Stimulated activated CD8-positive, alpha-beta memory T cell treated with anti-CD3 and anti-CD28 coated beads, Interleukin-15, amount 100 ng/mL, for 4 hours (primary cell): ENCODE data around the gene MS4A15.

Experiments
- DNase-seq, 2 donors: peaks; one replicate each; pipeline ENCODE4 v3.0.0-alpha.2; 2020; ENCODE audit warnings: low read depth in 2 of 2

The MS4A15 gene

DNA sequence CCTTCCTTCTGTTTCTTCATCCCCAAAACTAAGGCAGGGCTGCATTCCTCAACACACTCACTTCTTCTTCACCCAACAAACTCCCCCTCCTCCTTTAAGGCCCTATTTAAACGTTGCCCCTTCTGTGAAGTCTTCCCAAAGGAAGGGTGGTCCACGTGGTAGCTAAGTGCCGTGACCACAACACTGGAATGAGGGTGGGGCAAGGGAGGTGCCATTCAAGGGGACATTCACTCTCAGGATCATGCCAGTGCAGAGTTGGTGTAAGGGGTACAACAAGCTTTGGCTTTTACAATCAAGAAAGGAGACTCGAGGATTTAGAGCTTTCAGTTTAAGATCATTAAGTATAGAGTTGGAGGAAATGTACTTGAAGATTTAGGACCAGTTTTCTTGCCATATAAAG is 20.4 kb downstream of the MS4A15 start:
- DNase-seq, result no peak

DNA sequence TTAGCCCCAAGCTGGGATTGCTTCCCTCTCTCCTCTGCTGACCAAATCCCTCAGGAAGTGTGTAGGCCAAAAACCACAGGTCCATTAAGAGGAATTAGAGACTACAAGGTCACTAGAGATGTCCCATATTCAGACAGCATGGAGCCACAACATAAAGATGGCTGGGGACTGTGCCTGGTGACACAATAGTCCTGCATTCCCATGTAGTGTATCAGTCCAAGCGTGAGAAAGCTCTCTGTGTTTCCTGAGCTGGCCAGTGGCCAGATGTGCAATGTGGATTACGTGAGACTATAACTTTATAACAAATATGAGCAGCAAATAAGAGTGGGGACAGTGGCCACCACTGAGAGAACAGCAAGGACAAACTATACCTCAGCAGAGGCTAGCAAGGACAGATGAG is 20.9 kb downstream of the MS4A15 start:
- no peak for DNase-seq

DNA sequence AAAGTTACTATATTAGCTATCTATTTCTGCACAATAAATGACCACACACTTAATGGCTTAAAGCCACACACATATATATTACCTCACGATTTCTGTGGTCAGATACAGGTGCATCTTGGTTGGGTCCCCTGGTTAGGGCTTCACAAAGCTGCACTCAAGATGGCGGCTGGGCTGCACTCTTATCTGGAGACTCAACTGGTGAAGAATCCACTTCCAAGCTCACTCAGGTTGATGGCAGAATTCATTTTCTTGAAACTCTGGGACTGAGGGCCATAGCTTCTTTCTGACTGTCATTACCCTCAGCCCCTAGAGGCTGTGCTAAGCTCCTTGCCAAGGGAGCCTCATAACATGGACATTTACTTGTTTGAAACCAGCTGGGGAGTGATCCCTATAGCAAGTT is 23.4 kb downstream of the MS4A15 start:
- DNase-seq, result no peak

DNA sequence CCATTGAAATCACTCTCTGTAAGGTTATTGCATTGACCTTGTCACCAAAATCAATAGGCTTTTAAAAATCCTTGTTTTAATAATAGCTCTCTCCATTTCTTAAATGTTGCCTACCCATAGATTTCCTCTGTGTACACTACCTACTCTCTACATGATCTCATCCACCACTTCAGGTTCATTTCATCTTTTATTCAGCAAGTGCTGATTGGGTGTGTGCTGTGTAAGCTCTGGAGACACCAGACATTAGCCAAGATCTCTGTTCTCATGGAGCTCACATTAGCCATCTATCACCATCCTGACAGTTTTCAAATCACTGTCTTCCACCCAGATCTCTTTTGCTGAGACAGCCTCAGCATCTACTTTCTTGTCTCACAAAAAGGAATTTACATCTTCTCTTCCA is 24.1 kb downstream of the MS4A15 start:
- DNase-seq, result no peak

DNA sequence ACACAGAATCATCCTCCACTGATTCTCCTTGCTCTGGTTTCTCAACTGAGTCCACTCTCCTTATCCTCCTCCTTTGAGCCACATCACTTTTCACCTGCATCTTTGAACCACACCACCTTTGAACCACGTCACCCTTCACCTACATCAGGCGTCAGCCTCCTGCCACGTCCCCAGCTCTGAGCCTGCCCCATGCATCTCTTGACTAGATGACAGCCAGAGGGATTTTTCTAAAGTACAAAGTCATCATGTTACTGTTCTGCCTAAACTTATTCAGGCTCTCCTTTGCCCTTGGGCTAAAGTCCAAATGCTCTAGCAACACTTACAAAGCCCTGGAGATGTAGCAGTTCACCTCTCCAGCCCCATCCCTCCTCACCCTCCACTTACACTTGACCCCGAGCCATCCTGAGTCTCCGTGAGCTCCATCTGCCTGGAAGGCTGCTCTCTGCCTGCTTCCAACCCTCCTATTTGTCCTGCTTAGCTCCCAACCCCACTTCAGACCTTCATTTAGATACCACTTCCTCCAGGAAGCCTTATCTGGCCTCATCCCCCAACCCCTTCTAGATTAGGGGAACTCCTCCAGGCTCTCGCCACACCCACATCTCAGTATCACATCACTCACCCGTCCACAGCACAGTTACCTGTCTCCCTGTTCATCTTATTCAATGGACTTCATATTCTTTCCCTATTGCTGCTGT is 24.8 kb downstream of the MS4A15 start:
- no peak for DNase-seq

DNA sequence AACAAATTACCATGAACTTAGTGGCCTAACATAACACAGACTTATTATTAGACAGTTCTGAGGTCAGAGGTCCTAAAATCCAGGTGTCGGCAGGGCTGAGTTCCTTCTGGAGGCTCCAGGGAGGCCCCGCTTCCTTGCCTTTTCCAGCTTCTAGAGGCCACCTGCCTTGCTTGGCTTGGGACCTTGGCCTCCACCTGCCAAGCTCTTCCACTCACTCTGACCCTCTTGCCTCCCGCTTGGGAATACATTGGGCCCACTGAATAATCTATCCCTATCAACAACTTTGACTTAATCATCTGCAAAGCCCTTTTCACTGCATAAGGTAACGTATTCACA is 25.3 kb downstream of the MS4A15 start:
- no peak for DNase-seq

- DNase-seq, result no peak
These were observed 25.9 kb downstream of the MS4A15 start for GRCh38 chr11:60782393-60783140.

DNA sequence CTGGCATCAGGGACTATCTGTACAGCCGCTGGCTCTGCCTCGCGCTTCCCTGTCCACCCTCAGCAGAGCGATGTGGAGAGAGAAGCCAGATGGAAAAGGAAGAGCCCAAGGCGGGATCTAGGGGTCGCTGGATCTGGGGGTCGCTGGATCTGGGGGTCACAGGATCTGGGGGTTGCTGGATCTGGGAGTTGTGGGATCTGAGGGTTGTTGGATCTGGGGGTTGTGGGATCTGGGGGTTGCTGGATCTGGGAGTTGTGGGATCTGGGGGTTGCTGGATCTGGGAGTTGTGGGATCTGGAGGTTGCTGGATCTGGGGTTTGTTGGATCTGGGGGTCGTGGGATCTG is 26.4 kb downstream of the MS4A15 start:
- no peak for DNase-seq

GRCh38 chr11:60783911-60784310 is 27.2 kb downstream of the MS4A15 start:
- DNase-seq, result no peak

- DNase-seq, result no peak
These were observed 28.5 kb downstream of the MS4A15 start, which contains the start of gene MS4A10 for GRCh38 chr11:60785136-60785535. TSS of gene MS4A10 (plus strand) at chr11:60785333. CDS start at chr11:60790336, 5,003 bp downstream.

DNA sequence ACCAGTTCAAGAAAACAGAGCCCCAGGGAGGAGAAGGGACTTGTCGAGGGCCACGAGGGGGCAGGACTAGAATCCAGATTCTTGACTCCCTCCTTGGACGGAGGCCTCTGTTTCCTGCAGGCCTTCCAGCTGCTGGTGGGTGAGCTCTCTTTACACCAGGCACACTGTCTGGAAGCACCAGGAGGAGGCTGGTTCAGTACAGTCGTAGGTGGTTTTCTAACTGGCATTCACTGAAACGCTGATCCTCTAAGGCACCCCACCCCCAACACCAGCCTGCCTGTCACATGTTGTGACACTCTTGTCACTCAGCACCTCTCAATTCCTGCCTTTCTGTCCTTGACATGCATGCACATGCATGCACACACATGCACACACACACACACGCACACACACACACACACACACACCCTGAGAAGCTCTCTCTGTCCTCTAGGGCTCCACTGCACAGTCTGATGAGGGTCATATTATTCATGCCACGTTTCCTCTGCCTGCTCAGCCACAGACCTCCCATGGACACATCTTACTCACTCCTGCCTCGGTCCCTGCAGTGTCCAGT is 29.2 kb downstream of the MS4A15 start:
- DNase-seq, result no peak

- DNase-seq, result no peak
These were observed 30.3 kb downstream of the MS4A15 start for GRCh38 chr11:60786811-60787567.

- DNase-seq, result no peak
These were observed 31.9 kb downstream of the MS4A15 start for GRCh38 chr11:60788401-60789125.

DNA sequence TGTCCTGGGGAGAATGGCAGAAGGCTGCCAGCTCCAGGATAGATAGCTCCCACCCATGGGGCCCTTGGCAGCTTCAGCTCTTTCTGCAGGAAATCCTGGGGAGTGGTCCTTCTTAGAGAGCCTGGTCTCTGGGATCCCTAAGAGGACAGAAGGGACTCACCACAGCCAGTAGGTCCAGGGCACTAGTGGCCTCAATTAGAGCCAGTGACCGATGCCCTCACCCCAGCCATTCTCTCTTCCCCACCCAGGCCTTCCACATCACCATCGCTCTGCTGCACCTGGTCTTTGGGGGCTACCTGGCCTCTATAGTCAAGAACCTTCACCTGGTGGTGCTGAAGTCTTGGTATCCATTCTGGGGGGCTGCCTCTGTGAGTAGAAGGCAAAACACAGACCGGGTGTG is 34.1 kb downstream of the MS4A15 start:
- DNase-seq, result no peak

DNA sequence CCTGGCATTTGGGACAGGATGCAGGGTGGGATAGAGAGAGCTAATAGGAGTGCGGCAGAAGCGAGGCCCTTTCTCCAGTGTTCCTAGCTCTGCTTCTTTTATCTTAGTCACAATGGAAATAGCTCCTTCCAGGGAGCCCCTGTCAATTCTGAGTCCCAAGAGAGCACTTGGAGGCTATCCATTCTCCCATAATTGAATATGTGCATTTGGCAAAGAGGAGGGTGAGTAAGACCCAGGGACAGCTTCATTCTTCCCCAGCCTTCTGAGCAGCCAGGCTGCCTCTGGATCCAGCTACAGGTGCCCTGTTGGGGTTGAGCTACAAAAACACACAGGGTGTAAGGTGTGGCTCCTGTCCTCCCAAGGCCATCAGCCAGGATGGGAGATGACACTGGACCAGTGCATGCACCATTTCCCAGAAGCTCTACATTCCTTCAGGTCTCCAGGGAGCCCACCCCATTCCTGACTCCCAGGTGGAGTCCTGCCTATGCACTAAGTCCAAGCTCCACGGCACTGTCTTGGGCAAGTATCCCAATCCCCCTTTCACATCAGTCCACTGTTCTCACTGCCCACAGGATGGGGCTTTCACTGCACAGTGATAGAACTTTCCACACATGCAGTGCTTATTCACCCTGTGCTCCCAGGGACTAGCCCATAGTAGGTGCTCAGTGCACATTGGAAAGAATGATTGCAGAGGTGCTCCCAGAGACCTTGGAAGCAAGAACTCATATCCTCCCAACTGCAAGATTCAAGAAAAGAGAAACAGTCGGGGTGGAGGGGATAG is 34.7 kb downstream of the MS4A15 start:
- DNase-seq, result no peak

DNA sequence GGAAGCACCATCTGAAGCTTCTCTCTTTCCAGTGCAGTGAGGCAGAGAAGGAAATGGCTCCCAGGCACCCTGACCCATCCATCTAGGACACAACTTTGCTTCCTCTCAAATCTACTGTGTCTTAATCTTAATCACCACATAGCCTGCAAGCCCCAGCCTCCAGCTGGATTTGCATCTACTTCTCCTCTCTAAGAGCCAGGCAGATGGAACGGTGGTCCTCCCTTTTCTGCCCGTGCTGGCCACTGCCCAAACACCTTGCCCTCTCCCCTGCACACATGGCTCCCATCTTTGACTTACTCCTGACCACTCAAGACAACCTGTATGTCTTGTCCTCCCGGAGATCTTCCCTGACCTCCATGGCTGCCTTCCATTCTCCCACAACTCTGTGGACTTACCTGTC is 35.9 kb downstream of the MS4A15 start:
- DNase-seq, result no peak

GRCh38 chr11:60795291-60795690 is 38.6 kb downstream of the MS4A15 start:
- no peak for DNase-seq

DNA sequence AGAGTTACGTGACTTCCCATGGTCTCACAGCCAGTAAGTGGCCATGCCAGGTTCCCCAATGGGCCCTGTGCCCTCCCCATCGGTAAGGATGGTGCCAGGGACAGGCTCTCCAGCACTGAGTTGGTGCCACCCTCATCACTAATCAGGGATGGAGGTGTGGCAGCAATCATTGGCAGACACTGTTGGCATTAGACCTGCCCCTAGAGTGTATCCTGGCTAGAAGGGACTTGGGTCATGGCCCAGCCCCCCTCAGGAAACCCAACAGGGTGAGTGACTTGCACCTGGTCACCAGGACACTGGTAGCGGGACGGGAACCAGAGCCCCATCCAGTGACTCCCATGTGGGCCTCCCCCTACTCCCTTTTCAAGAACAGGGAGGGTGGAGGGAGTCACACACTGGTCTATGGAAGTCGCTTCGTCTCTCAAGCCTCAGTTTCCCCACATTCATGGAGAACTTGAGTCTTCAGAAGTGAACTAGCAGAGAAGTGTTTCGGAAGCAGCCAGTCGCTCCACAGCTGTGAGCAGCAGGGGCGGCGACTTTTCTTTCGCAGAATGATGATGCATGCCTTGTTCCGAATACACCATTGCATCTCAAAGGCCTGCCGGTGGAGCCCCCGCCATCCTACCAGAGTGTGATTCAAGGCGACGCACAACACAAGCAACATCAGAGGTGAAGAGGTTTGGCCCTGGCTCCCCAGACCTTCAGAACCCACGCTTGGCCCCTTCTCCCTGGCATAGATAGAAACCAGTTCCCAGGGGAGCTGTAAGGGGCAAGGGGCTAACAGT is 41.4 kb downstream of the MS4A15 start:
- DNase-seq, result no peak

- no peak for DNase-seq
These were observed 42.0 kb downstream of the MS4A15 start for GRCh38 chr11:60798631-60799030.

GRCh38 chr11:60801194-60801593 is 44.5 kb downstream of the MS4A15 start:
- no peak for DNase-seq
